GM19043 (cell line): Measurements from ENCODE around the gene SPEF1.
"Not testable (repeated sequence)": the region's sequence is repeated elsewhere in the genome, so short reads cannot be mapped to it uniquely, and the experiment has no call there.

ENCODE experiments used
- ATAC-seq: cut with Tn5 transposase; IDR thresholded peaks from one replicate; pipeline ENCODE4 v1.9.1; 2021; ENCODE audit warnings: low read depth; ENCODE audit not compliant: unreplicated experiment

The SPEF1 gene

DNA sequence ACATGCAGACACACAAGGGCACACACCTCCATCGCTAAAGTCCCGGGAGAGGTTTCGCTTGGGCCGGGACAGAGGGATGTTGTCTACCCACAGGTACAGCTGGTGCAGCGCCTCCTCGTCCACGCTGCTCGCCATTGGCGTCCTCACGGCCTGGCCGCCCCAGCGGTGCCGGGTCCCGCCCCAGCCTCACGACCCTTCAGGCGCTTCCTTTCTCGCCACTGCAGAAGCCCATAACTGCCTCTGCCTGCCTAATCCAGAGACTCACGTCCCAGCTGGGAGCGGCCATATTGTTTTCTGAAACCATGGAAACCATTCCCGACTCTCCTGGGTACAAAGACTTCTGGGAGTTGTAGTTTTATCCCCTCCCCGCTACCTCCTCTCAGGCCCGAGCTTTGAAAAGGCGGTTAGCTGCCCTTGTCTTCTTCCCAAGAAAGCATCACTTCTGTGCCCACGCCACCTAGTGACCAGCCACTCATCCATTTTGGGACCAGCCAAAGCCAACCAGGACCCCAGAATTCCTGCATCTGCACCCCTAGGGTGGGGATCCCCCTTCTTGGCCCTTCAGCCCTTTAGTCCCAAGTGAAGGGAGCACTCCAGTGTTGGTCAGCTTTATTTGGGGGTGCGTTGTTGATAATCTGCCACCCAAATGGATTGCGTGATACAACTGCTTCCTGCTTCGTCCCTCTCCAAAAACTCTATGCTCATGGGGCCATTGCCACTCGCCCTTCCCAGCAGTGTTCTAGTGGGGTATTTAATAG is at the start of gene SPEF1:
TSS of gene SPEF1 (minus strand) at position 296 of the 758 bp plus-strand sequence. CDS start at position 135, 161 bp downstream.
- peak; percentile 55 for ATAC-seq

- not testable (repeated sequence) for ATAC-seq
These were observed 48.6 kb upstream of the SPEF1 start for GRCh38 chr20:3829891-3830290.

DNA sequence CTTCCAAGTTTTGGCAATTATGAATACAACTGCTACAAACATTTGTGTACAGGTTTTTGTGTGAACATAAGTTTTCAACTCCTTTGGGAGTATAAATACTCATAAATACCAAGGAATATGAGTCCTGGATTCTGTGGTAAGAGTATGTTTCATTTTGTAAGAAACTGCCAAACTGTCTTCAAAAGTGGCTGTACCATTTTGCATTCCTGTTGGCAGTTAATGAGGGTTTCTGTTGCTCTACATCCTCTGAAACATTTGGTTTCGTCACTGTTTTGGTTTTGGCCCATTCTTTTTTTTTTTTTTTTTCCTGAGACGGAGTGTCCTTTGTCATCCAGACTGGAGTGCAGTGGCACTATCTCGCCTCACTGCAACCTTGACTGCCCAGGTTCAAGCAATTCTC is 47.5 kb upstream of the SPEF1 start:
- no peak for ATAC-seq

- ATAC-seq = no peak
These were observed 45.2 kb upstream of the SPEF1 start for GRCh38 chr20:3826420-3826819.

- ATAC-seq = no peak
These were observed 44.3 kb upstream of the SPEF1 start for GRCh38 chr20:3825526-3825925.

GRCh38 chr20:3823881-3824280 is 42.6 kb upstream of the SPEF1 start:
- no peak for ATAC-seq

DNA sequence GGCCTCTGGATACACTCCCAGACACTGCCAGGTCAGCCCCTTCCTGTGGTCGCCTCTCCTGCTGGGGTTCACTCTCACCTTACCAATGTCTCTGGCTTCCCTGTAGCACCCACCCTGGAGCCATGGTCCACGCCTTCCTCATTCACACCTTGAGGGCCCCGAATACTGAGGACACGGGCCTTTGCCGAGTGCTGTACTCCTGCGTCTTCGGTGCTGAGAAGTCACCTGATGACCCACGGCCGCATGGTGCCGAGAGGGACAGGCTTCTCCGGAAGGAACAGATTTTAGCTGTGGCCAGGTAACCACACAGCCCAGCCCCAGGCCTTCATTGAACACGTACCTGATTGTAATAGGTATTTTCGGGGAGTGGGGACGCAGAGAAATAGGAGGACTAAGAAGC is 40.7 kb upstream of the SPEF1 start:
- no peak for ATAC-seq

- ATAC-seq = peak; percentile 2
These were observed 39.9 kb upstream of the SPEF1 start for GRCh38 chr20:3820901-3821727.

DNA sequence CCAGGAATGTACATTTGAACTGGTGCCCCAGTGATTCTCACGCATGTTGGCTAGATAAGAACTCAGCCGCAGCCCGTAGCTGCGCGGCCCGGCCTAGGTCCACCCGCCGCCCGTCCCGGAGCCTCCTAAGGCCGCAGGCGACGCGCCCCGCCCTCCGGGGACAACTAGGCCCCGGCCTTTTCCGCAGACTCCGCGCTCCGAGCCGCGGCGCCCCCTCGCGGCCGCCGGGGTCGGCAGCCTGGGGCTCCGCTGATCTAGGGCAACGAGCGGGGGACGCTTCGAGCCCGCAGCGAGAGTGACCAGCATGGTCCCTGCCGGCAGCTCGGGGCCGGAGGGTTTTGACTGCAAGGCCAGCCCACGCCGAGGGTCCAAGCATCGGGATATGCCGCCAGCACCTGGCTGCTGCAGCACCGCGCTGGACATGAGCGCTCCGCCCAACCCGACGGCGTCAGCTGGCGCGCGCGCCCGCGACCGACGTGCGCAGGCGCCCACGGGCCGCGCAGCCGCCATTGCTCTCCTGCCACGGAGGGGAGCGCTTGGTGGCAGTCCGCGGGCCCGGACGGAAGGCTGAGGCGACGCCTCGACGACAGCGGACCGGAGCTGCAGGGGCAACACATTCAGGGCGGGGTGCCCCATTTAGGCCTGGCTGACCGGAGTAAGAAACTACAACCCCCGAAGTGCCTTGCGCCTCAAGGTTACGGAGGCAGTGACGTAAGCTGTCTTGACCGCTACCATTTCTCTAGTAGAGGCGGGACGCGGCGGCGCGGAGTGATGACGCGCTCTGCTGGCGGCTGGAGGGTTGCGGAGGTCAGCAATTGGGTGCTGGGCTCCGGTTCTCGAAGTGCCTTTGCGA is 39.0 kb upstream of the SPEF1 start, which contains the start of gene AP5S1:
TSS of gene AP5S1 (plus strand) at position 500 of the 853 bp plus-strand sequence. CDS start 1,571 bp downstream, outside the sequence.
- peak; percentile 67 for ATAC-seq

GRCh38 chr20:3819411-3820047 is 38.3 kb upstream of the SPEF1 start:
- ATAC-seq = no peak

DNA sequence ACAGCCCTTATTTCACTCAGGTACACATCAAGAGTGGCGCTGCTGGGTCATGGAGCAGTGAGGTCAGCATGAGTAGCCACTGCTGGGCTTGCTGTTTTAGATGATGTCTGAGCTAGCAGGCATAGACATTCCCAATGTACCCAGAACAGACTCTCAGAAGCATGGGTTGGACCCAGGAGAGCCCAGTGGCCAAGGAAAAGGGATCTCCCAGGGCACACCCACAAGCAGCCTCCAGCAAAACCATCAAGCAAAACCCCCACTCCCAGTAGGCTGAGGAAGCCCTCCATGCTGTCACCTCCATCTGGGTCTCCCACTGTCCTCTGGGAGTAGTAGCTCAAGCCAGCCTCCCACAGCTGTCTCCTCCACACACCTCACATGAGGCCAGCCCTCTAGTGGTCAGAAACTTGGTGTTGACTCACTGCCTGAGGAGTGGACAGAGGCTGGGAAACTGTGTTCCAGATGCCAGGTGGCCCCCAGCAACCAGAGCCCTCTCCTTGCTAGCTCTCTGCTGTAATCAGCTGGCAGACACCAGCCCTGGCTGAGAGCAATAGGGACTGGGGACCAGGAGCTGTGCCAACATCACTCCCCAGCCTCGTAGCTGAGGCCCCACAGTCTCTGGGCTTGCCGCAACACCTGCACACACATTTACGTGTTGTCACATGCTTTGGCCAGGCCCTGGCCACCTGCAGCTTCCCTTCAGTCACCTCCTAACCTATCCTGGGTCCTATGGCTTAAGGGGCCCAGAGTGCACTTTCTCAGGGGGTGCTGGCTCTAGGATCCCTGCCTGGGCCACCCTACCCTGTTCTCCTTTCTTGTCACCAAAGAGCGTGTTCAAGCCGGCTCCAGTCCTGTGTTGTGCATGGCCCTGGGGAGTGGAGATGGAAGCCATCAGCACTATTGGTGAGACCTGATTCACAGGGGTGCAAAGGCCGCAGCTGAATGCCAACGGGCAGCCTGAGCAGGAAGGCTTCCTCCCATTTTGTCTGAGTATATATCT is 37.2 kb upstream of the SPEF1 start:
- ATAC-seq = no peak

DNA sequence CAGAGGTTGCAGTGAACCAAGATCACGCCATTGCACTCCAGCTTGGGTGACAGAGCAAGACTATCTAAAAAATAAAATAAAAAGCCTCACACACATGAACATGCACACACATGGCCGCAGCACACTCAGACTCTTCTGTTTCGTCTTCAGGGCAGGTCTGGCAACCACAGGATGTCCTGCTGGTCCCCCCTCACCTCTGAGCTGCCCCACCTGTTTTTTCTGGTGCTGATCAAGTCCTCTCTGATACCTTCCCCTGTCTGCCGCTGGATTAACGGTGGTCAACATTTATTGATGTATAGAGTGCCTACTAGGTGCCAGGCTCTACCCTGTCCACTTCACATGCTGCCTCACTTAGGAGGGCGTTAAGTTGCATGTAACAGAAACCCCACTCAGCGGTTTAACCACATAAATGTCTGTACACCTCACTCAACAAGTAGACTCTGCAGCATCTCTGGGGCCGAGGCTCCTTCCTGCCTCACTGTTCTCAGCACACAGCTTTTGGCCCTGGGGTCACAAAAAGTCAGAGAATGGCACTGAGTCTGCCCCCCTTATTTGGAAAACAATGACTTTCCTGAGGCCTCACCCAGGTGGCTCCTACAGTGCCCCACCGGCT is 34.6 kb upstream of the SPEF1 start:
- ATAC-seq = no peak

- no peak for ATAC-seq
These were observed 33.8 kb upstream of the SPEF1 start for GRCh38 chr20:3814928-3815495.

- ATAC-seq = no peak
These were observed 32.8 kb upstream of the SPEF1 start for GRCh38 chr20:3813848-3814581.

GRCh38 chr20:3812975-3813847 is 32.0 kb upstream of the SPEF1 start:
- no peak for ATAC-seq

DNA sequence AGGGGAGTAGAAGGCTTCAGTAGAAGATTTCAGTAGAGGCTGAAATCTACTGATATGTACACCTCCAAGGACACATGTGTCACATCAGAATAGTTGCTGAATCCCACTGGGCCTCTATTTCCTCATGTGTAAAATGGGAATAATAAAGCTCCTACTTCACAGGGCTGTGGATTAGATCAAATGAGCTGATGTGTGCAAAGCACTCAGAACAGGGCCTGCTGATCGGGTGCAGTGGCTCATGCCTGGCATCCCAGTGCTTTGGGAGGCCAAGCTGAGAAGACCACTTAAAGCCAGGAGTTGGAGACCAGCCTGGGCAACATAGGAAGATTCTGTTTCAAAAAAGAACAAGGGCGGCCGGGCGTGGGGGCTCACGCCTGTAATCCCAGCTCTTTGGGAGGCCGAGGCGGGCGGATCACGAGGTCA is 31.0 kb upstream of the SPEF1 start:
- no peak for ATAC-seq
